Ramos (cell line): ENCODE results near the gene SLC27A2.
"Not testable (repeated sequence)": the region's sequence is repeated elsewhere in the genome, so short reads cannot be mapped to it uniquely, and the experiment has no call there.

Experiments used
- in situ Hi-C: fragments of 300-500 bp; cut with MboI; formaldehyde crosslinking; loops from one replicate; pipeline ENCODE4 v1.14.3; 2022; ENCODE audit warnings: low sequenced_read_pairs; ENCODE audit not compliant: unreplicated experiment

Gene SLC27A2

DNA sequence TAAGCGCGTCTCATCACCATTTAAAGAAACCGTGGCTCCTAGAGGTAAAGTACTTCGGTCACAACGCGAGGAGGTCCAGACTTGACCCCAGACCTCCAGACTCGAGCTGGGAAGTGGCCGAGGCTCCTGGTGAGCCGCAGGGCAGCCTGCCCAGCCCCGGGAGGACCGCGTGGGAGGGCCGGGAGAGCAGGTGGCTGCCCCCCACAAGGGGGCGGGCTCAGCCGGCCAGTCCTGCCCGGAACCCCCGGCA lies at the start of gene SLC27A2:
Gene SLC27A2, plus strand, starts transcription at position 228 of the 250 bp plus-strand sequence. CDS start 232 bp downstream, outside the sequence.
- in situ Hi-C loops, result no loop called here

DNA sequence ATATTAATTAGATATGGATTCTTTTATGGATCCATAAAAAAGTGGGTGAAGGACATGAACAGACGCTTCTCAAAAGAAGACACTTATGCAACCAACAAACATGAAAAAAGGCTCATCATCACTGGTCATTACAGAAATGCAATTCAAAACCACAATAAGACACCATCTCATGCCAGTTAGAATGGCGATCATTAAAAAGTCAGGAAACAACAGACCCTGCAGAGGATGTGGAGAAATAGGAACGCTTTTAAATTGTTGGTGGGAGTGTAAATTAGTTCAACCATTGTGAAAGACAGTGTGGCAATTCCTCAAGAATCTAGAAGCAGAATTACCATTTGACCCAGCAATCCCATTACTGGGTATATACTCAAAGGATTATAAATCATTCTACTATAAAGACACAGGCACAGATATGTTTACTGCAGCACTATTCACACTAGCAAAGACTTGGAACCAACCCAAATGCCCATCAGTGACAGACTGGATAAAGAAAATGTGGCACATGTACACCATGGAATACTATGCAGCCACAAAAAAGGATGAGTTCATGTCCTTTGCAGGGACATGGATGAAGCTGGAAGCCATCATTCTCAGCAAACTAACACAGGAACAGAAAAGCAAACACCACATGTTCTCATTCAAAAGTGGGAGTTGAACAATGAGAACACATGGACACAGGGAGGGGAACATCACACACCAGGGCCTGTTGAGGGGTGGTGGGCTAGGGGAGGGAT lies 49.6 kb upstream of the SLC27A2 start:
- in situ Hi-C loops, result not testable (repeated sequence)

DNA sequence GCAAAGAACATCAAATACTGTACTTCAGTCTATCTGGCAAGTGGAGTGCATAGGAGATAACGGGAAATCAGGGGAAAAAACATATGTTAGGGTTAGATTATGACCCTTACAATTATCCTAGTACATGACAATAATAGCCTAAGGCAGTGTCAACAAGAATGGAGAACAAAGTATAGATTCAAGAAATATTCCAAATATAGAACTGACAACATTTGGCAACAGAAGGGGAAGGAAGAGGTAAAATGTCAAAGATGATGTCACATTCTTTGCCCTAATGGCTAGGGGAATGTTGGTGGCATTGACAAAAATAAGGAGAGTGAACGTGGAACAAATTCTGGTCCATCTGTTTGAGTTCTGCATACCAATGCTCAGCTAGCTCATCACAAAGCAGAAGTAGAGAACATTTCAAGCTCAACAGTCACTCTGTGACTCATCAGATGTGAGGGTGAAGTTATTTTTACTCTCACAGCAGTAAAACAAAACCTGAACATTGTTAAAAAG lies 47.4 kb upstream of the SLC27A2 start:
- in situ Hi-C loops, result no loop called here

DNA sequence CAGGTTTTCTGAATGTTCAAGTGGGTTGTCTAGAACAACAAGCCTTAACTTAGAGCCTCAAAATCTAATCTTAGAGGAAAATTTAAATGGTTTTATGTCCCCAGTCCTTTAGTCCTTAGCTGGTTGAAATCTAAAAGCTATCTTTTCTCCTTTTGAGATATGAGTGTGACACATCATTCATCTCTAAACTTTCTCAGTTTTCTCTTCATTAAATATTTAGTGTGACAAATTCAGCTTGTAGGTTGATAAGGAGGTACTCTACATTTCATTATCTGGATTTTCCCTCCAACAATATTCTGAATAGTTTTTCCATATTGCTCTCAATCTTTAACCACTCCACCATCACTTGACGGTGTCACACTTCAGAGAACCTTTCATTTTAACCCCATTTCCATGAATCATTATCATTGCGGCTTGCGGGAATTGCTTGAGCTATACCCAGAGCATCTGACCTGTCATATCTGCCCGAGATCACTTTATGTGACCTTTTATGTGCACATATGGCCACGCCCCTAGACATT lies 46.9 kb upstream of the SLC27A2 start:
- in situ Hi-C loops, result no loop called here

DNA sequence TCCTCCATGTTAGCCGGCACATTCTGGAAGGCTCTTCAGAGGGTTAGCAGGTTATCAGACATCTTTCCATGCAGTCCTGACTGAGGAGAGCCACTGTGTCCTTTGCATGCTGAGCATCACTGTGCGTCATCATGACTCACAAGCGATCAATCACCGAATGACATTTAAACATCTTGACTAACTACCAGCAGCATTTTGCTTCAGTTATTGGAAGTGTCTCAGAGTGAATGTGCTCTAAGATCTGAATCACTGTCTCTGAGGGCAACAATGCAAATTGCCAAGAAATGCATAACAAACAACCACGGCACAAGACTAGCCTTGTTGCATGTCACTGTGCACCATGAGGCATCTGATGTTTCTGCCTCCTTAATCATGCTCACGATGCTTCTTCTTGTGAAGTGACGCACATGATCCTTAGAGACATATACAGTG lies 44.6 kb upstream of the SLC27A2 start:
- in situ Hi-C loops, result no loop called here

DNA sequence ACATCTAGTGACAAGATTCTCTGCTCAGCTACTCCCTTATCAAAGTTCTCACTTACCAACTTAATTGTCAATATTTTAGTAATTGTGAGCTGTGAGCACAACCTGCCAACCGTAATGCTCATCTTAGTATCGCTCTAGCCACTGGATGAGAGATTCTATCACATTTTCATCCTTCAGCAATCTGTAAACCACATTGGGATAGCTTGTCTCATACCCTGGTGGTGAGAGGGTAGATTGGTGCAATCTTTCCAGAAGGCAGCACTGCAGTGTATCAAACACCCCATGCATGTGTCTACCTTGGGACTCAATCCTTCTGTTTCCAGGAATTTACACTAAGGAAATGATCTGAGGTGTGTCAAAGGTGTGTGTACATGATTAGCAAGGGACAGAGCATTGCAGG lies 44.1 kb upstream of the SLC27A2 start:
- in situ Hi-C loops, result no loop called here

DNA sequence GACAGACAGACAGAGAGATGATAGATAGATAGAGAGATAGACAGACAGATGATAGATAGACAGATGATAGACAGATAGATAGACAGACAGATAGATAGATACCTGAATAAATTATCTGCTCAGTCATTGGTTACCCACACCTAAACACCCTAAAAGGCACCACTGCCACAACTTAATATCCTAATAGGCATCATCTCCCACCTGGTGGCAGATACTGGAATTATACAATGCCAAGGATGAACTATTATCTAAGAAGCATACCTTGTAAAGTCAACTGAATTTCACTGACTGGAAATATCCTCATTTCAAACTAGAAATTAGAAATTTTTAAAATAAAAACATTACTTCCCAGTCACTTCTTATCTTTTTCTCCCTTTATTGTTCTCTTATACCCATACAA lies 43.6 kb upstream of the SLC27A2 start:
- in situ Hi-C loops, result no loop called here

DNA sequence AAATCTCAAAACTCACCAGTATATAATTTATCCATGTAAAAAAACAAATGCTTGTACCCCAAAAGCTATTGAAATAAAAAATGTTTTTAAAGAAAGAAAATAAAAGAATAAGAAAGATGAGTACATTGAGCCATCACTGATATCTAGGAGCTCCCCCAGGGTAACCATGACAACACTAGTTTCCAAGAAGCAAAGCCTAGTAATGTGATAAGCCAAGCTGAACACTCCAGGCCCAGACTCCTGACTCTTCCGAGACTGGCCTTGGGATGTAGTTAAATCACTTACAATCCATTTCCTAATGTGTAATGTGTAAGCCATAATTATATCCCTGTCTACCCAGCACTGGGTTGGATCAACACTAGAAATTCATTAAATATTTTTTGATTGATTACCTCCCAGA lies 41.9 kb upstream of the SLC27A2 start:
- in situ Hi-C loops, result loop anchor here (10.0 kb wide), 1 partner anchor 1275 kb away; no protein-coding TSS in a partner anchor

DNA sequence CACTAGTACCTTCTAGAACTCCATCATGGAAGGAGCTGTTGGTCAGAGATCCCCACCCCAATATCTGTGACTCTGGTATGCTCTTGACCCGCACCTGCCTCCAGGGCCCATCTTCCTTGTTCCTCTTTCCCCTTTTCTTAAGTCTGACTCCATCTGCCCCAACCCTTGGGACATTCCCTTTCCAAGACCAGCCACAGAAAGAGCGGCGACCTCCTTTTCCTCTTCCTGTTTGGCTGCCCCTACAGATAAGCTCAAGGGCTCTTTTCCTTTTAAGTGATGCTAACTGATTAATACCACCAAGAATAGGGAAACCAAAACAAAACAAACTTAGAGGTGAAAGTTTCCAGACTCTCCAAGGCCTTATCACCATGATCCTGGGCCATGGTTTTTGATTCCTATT lies 41.0 kb upstream of the SLC27A2 start:
- in situ Hi-C loops, result loop anchor here (10.0 kb wide), 1 partner anchor 1276 kb away; no protein-coding TSS in a partner anchor

DNA sequence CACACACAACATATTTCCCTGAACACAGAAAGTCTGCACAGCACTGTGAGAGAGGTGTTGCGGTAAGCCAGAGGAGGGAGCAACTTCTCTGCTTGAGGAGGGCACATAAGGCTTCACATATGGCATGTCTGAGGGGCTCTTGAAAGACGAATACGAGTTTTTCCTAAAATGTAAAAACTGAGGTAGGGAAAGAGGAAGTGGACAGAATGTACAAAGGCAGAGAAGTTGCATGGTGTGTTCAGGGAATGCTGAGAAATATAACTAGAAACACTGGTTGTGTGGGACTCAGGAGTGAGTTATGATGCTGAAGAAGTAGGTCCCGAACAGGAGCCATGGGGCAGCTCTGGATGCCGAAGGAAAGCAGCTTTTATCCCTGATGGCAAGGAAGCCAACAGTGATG lies 40.1 kb upstream of the SLC27A2 start:
- in situ Hi-C loops, result loop anchor here (10.0 kb wide), 1 partner anchor 1277 kb away; no protein-coding TSS in a partner anchor

DNA sequence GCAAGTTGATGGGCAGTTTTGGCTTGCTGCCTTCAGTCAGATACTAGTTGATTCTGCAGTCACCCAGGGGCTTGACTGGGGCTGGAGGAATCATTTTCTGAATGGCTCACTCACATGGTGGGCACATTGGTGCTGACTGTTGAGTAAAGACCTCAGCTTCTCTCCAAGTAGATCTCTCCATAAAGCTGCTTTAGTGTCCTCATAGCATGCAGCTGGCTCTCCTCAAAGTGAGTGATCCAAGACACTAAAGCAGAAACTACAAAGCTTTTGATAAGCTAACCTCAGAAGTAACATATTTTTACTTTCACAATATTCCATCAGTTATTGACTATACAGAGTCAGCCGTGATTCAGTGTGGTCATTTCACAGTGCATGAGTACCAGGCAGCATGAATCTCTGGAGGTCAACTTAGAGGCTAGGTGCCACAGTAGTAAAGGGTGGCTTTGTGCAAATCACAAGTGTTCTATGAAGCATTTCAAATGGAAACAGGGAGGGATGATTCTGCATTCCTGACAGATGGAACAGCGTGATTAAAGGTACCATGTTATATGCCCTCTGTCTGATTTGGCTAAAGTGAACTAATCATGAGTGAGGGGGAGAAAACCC lies 38.6 kb upstream of the SLC27A2 start:
- in situ Hi-C loops, result loop anchor here (10.0 kb wide), 1 partner anchor 1279 kb away; no protein-coding TSS in a partner anchor

DNA sequence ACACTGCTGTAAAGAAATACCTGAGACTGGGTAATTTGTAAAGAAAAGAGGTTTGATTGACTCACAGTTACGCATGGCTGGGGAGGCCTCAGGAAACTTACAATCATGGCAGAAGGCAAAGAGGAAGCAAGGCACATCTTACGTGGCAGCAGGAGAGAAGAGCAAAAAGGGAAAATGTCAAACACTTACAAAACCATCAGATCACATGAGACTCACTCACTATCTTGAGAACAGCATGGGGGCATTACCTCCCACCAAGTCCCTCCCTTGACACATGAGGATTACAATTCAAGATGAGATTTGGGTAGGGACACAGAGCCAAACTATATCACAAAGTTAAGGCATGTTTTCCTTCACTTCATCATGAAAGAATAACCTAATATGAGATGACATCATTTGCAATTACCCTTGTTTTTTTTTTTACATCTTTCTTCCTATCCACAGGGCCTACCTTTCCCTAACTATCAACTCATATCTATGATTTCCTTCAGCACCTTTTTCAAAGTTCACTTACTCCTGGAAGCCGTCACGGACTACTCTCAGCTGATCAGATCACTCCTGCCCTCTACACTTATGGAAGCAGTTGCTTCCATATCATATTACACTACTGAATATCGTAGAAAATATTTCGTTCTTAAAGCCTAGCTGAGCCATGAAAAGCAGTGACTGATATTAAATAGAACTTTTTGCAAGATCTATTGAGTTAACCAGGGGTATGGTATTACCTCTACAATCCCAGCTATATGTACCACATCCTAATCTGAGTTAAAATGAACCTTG lies 37.5 kb upstream of the SLC27A2 start:
- in situ Hi-C loops, result loop anchor here (10.0 kb wide), 1 partner anchor 1280 kb away; no protein-coding TSS in a partner anchor

DNA sequence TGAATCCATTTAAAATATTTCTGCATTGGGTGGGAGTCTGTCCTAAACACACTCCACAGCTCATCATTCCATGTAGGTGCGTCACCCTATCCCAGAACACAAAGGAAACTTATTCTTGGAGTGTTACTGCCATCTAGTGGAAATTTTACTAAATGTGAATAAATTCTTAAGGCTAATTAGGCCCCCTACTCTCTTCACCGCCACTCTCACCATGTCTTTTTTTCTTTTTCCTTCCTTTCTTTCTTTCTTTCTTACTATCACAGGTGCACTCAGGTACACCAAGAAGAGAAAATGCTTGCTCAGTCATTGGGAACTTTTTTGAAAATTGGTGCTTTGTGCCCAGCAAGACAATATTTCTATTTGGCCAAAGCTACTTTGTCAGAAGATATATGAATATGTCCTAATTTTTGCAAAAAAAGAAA lies 36.5 kb upstream of the SLC27A2 start:
- in situ Hi-C loops, result loop anchor here (10.0 kb wide), 1 partner anchor 1281 kb away; no protein-coding TSS in a partner anchor

DNA sequence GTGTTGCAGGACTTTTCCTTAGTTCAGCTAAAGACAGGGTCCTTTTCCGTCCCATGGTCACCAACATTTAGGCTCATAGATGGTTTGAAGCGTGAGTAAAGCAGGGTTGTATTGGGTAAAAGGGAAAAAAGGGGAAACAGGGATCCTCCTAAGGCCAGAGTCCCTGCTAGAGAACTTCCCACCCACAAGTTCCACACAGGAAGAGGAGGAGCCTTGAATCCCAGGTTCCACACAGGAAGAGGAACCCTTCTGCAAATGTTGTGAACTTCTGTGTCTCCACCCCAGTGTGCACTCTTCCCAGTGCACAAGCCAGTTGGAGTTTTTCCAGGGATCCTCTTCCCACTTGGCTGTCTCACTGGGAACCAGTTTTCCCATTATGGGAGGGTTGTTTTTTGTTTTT lies 35.4 kb upstream of the SLC27A2 start:
- in situ Hi-C loops, result loop anchor here (10.0 kb wide), 1 partner anchor 1282 kb away; no protein-coding TSS in a partner anchor

DNA sequence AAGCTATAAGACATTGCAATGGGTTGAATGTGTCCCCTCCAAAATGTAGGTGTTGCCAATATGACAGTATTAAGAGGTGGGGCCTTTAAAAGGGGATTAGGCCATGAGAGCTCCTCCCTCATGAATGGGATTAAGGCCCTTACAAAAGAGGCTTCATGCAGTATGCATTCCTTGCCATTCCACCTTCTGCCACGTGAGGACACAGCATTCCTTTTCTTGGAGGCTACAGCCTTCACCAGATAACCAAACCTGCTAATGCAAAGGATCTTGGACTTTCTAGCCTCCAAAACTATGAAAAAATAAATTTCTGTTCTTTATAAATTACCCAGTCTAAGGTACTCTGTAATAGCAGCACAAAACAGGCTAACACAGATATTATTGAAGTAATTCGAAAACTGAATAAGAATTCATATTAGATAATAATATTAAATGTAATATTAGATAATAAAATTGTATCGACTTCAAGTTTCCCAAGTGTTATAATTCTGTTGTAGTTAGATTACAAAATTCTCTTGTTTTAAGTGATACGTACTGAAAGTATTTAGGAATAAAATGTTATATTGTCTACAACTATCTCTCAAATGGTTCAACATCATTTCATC lies 33.5 kb upstream of the SLC27A2 start:
- in situ Hi-C loops, result loop anchor here (10.0 kb wide), 1 partner anchor 1284 kb away; no protein-coding TSS in a partner anchor

DNA sequence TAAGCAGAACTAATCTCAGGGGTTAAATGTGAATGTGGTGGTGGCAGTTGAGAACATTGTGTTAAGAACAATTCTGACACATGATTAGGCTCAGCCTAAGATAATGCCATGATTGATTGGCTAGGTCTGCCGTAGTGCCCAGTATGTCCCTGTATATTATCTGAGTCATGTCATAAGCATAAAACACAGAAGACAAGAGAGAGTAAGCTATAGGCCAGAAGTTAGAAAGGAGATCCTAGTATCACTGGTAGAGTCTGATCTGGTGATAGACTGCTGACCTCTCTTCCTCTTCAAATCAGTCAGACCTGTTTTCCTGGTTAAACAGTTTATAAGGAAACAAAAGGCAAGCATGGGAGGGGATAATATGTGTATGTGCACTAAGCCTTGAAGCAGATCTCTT lies 32.9 kb upstream of the SLC27A2 start:
- in situ Hi-C loops, result loop anchor here (10.0 kb wide), 1 partner anchor 1284 kb away; no protein-coding TSS in a partner anchor

DNA sequence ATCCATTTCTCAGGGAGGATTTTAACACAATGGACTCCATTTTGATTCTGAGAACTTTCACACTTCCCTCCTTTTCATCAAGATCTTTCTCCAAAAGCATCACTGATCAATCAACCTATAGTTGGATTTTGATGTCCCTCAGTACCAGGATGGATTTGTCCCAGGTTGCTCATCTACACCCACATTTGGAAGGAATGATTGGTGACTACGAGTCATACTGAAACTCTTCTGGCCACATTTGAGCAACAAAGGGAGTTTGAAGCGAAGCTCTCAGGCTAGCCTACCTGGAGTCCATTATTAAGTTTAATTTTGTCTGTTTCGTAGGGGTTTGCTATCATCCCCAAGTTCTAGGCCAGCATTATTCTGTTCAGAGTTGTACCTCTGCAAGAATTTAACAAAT lies 31.6 kb upstream of the SLC27A2 start:
- in situ Hi-C loops, result no loop called here

DNA sequence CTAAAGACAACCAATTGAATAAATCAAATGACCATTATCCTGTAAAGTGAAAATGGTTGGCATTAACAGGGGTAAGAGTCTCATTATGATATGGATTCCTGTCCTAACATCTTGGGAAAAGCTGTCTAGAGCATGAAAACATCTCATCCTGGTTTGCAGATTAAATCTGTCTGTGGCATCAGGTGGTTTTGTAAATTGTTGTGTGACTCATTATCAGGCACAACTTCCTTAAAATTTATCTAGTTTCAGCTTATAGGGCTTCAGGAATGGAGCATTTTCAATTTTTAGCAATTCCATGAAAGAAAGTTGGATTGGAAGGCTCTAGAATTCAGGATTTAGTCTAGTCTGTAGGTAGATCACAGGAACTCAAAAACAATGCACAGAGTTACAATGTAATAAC lies 31.1 kb upstream of the SLC27A2 start:
- in situ Hi-C loops, result no loop called here

DNA sequence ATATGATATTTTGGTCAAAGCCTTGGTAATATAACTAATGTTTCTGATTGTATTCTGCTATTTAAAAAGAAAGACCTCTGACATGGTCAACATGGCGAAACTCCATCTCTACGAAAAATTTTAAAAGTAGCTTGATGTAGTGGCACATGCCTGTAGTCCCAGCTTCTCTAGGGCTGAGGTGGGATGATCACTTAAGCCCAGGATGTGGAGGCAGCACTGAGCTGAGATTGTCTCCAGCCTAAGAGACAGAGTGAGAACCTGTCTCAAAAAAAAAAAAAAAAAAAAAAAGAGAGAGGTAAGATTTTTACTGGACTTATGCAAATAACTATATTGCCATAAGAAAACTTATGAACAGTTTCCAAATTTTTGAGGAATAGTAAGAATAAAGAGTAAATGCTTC lies 30.5 kb upstream of the SLC27A2 start:
- in situ Hi-C loops, result no loop called here

DNA sequence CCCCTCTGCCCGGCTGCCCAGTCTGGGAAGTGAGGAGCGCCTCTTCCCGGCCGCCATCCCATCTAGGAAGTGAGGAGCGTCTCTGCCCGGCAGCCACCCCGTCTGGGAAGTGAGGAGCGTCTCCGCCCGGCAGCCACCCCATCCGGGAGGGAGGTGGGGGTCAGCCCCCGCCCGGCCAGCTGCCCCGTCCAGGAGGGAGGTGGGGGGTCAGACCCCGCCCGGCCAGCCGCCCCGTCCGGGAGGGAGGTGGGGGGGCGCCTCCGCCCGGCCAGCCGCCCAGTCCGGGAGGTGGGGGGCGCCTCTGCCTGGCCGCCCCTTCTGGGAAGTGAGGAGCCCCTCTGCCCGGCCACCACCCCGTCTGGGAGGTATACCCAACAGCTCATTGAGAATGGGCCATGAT lies 23.8 kb upstream of the SLC27A2 start:
- in situ Hi-C loops, result not testable (repeated sequence)
